HCT116 (cell line): ENCODE measurements around the gene RTN4RL1. TPM values are rescaled to one million over a fixed set of nuclear protein-coding genes. Genes with fewer than 3 reads are reported as not detected.

Experiments used
- ATAC-seq: fragments of 200-7000 bp; cut with Tn5 transposase; 2 replicates; pipeline ENCODE4 v1.9.1; 2020; ENCODE audit warnings: mild to moderate bottlenecking, moderate library complexity
- BruUV-seq: library from RNA; stranded (reverse); fragments of 400-500 nt; replicated peaks from 2 replicates; lab custom pipeline; 2021; lab: Mats Ljungman, UMichigan
- CTCF ChIA-PET: fragments of 300-600 bp; sonication (Branson Sonifier 250); formaldehyde crosslinking; loops from one replicate; lab custom pipeline; 2021; ENCODE audit warnings: antibody characterized with exemption; lab: Charles Lee
- POLR2A ChIA-PET: fragments of 300-600, 350-600 bp; sonication (Branson Sonifier 250); formaldehyde crosslinking; loops from one replicate; lab custom pipeline; 2021; ENCODE audit warnings: antibody characterized with exemption; lab: Charles Lee
- RAD21 ChIA-PET, 2 experiments: fragments of 300-600 bp; sonication (Branson Sonifier 250); formaldehyde crosslinking; loops; one replicate each; lab custom pipeline; 2023; ENCODE audit warnings: low total read pairs in 2 of 2; ENCODE audit not compliant: uncharacterized antibody in 2 of 2, unreplicated experiment in 2 of 2, low non-redundant PET in 1 of 2; lab: Charles Lee
- DNase-seq: peaks from one replicate; pipeline ENCODE4 v3.0.0-alpha.2; 2010; ENCODE audit warnings: low read depth, low spot score
- H2AFZ ChIP-seq: fragments of 200-600 bp; shearing (Covaris generic), sonication (generic); 2 replicates; pipeline ENCODE4 v1.6.1; 2017; ENCODE audit warnings: low read depth, mixed run types, mixed read lengths, antibody characterized with exemption, low read length; ENCODE audit not compliant: poor library complexity, severe bottlenecking
- H3K27ac ChIP-seq: 2 replicates; pipeline ENCODE4 v1.5.1; 2012; ENCODE audit warnings: low read depth, low read length
- H3K27me3 ChIP-seq: fragments of 200-600 bp; sonication (generic); 2 replicates; pipeline ENCODE4 v1.6.1; 2016; ENCODE audit warnings: mixed run types, low read length, mixed read lengths; ENCODE audit not compliant: insufficient read depth
- H3K36me3 ChIP-seq, 2 experiments: fragments of 200-500 bp in 1 of 2; fragments of 200-600 bp in 1 of 2; sonication (Bioruptor generic) in 1 of 2; sonication (generic) in 1 of 2; 2 replicates each; pipeline versions ENCODE4 v1.5.1 to v1.6.1; 2014 to 2016; ENCODE audit warnings: low read length in 2 of 2, inconsistent platforms in 1 of 2, mixed read lengths in 1 of 2, mixed run types in 1 of 2; ENCODE audit not compliant: insufficient read depth in 2 of 2, control insufficient read depth in 1 of 2
- H3K4me1 ChIP-seq, 2 experiments: fragments of 200-600 bp in 1 of 2; sonication (generic) in 1 of 2; 2 replicates each; pipeline versions ENCODE4 v1.5.1 to v1.6.1; 2012 to 2017; ENCODE audit warnings: low read length in 2 of 2, inconsistent platforms in 1 of 2, mild to moderate bottlenecking in 1 of 2, mixed read lengths in 1 of 2, mixed run types in 1 of 2, moderate library complexity in 1 of 2; ENCODE audit not compliant: insufficient read depth in 2 of 2, control insufficient read depth in 1 of 2
- H3K4me2 ChIP-seq: fragments of 200-600 bp; sonication (generic); 2 replicates; pipeline ENCODE4 v1.6.1; 2017; ENCODE audit warnings: mixed run types, low read length, mixed read lengths
- H3K4me3 ChIP-seq, 2 experiments: fragments of 200-600 bp in 1 of 2; sonication (generic) in 1 of 2; replicated peaks in 1 of 2; 2 replicates each; pipeline ENCODE4 v1.5.1; 2011 to 2016; ENCODE audit warnings: low read length in 2 of 2, control low read depth in 1 of 2, low read depth in 1 of 2, mild to moderate bottlenecking in 1 of 2, mixed read lengths in 1 of 2, mixed run types in 1 of 2
- H3K79me2 ChIP-seq: fragments of 200-600 bp; sonication (generic); 2 replicates; pipeline ENCODE4 v1.6.1; 2017; ENCODE audit warnings: mild to moderate bottlenecking, mixed run types, low read length, moderate library complexity, mixed read lengths; ENCODE audit not compliant: insufficient read depth
- H3K9ac ChIP-seq: fragments of 200-600 bp; sonication (generic); 2 replicates; pipeline ENCODE4 v1.6.1; 2016; ENCODE audit warnings: low read length, mixed read lengths
- H3K9me2 ChIP-seq: fragments of 200-600 bp; sonication (generic), shearing (Covaris generic); 2 replicates; pipeline ENCODE4 v1.6.1; 2017; ENCODE audit warnings: mixed run types, mild to moderate bottlenecking, moderate library complexity; ENCODE audit not compliant: insufficient read depth
- H3K9me3 ChIP-seq, 2 experiments: fragments of 200-500 bp in 1 of 2; fragments of 200-600 bp in 1 of 2; sonication (Bioruptor generic) in 1 of 2; sonication (generic) in 1 of 2; 2 replicates each; pipeline ENCODE4 v1.6.1; 2014 to 2017; ENCODE audit warnings: low read length in 2 of 2, mixed read lengths in 2 of 2, inconsistent platforms in 1 of 2, low read depth in 1 of 2, mild to moderate bottlenecking in 1 of 2, mixed run types in 1 of 2, moderate library complexity in 1 of 2; ENCODE audit not compliant: control insufficient read depth in 1 of 2, insufficient read depth in 1 of 2
- H4K20me1 ChIP-seq: fragments of 200-600 bp; sonication (generic), shearing (Covaris generic); 2 replicates; pipeline ENCODE4 v1.6.1; 2017; ENCODE audit warnings: mixed run types, mild to moderate bottlenecking, moderate library complexity; ENCODE audit not compliant: insufficient read depth
- ATF3 ChIP-seq: IDR thresholded peaks from 2 replicates; pipeline ENCODE4 v1.6.1; 2012
- CBX3 ChIP-seq: IDR thresholded peaks from 2 replicates; pipeline ENCODE4 v1.6.1; 2012; ENCODE audit warnings: low read depth
- CTCF ChIP-seq, 3 experiments: fragments of 200-600 bp in 1 of 3; sonication (generic) in 1 of 3; IDR thresholded peaks in 2 of 3; conservative IDR thresholded peaks in 1 of 3; 2 replicates each; pipeline ENCODE4 v1.5.1; 2012 to 2017; ENCODE audit warnings: low read depth in 2 of 3, low read length in 2 of 3, antibody characterized with exemption in 1 of 3, borderline replicate concordance in 1 of 3, control low read depth in 1 of 3, mild to moderate bottlenecking in 1 of 3, mixed read lengths in 1 of 3, mixed run types in 1 of 3, moderate library complexity in 1 of 3; ENCODE audit not compliant: insufficient read depth in 1 of 3
- ELF1 ChIP-seq: IDR thresholded peaks from 2 replicates; pipeline ENCODE4 v1.6.1; 2012; ENCODE audit warnings: low read depth, borderline replicate concordance
- EZH2 ChIP-seq: fragments of 200-600 bp; sonication (generic); IDR thresholded peaks from 2 replicates; pipeline ENCODE4 v1.6.1; 2017; ENCODE audit warnings: antibody characterized with exemption, mixed run types
- EZH2phosphoT487 ChIP-seq: fragments of 200-600 bp; IDR thresholded peaks from 2 replicates; pipeline ENCODE4 v1.6.1; 2018; ENCODE audit warnings: antibody characterized with exemption, borderline replicate concordance
- FOSL1 ChIP-seq: IDR thresholded peaks from 2 replicates; pipeline ENCODE4 v1.6.1; 2012; ENCODE audit warnings: low read depth
- JUND ChIP-seq: IDR thresholded peaks from 2 replicates; pipeline ENCODE4 v1.6.1; 2012
- MAX ChIP-seq: IDR thresholded peaks from 2 replicates; pipeline ENCODE4 v1.6.1; 2012
- POLR2A ChIP-seq: IDR thresholded peaks from 2 replicates; pipeline ENCODE4 v1.7.0; 2011; ENCODE audit warnings: borderline replicate concordance; ENCODE audit not compliant: insufficient read depth, insufficient read length; ENCODE audit errors: extremely low read depth
- POLR2AphosphoS5 ChIP-seq: IDR thresholded peaks from 2 replicates; pipeline ENCODE4 v1.6.1; 2011; ENCODE audit warnings: mild to moderate bottlenecking, low read depth, low read length, moderate library complexity
- SIN3A ChIP-seq: IDR thresholded peaks from 2 replicates; pipeline ENCODE4 v1.6.1; 2012; ENCODE audit warnings: low read depth
- SP1 ChIP-seq: IDR thresholded peaks from 2 replicates; pipeline ENCODE4 v1.6.1; 2012; ENCODE audit warnings: low read depth
- TCF7L2 ChIP-seq: IDR thresholded peaks from 2 replicates; pipeline ENCODE4 v1.7.0; 2011; ENCODE audit warnings: borderline replicate concordance, inconsistent platforms; ENCODE audit not compliant: insufficient read depth, insufficient read length; ENCODE audit errors: extremely low read depth
- YY1 ChIP-seq: IDR thresholded peaks from 2 replicates; pipeline ENCODE4 v1.6.1; 2011; ENCODE audit warnings: low read length, low read depth, moderate library complexity, mild to moderate bottlenecking; ENCODE audit not compliant: insufficient replicate concordance; ENCODE audit errors: extremely low read depth
- ZFX ChIP-seq: fragments of 450-650 bp; IDR thresholded peaks from 2 replicates; pipeline ENCODE4 v1.6.1; 2017
- ZNF274 ChIP-seq: fragments of 200-500 bp; sonication (Bioruptor generic); IDR thresholded peaks from 2 replicates; pipeline ENCODE4 v1.6.1; 2014; ENCODE audit warnings: mild to moderate bottlenecking, low read depth, low read length, inconsistent platforms
- intact Hi-C: fragments of 100-400 bp; cut with micrococcal nuclease; formaldehyde crosslinking; loops from 2 replicates; pipeline ENCODE4 v1.10.0; 2022
- total RNA-seq: library from RNA; stranded (reverse); gene quantifications from one replicate; pipeline ENCODE4 v1.2.1, GENCODE V29; 2021; ENCODE audit not compliant: unreplicated experiment

Gene RTN4RL1
- total RNA-seq, 1 experiment from 2014 or later, result 3.7 TPM

GRCh38 chr17:1989135-1989534 lies 36.0 kb downstream of the RTN4RL1 start:
- BruUV-seq, result no TSS peak
- Histone ChIP-seq H3K4me2 (peak overlapping the region; percentile 36), H3K9me2 (no peaks in the 10 kb centered on the region), H3K9me3 (no peaks in the 10 kb centered on the region), H2AFZ (no peak overlapping the region), H3K9ac (no peak overlapping the region), H3K36me3 (no peaks in the 10 kb centered on the region), H3K79me2 (no peaks in the 10 kb centered on the region), H4K20me1 (no peaks in the 10 kb centered on the region), H3K4me3 (no peak overlapping the region), H3K4me1 (peaks cover 3 to 22% of the 10 kb centered on the region in 2 experiments)
- peak; percentile 12 for DNase-seq
- ChIA-PET CTCF (no interaction called here), RAD21 (no interaction called here), POLR2A (no interaction called here)
- intact Hi-C loops, result no loop called here
- peak; percentile 32; the same call in 1 of the 2 replicates for TF ChIP-seq FOSL1
- TF ChIP-seq YY1, result no peak
- TF ChIP-seq, all 23 proteins: peak for 1
- Histone ChIP-seq H3K27ac (no peak overlapping the region), H3K27me3 (no peaks in the 10 kb centered on the region)
- peak; percentile 65 for ATAC-seq

GRCh38 chr17:1986783-1987451 lies 38.2 kb downstream of the RTN4RL1 start:
- H3K36me3 ChIP-seq, result no peaks in the 10 kb centered on the region
- H3K27me3 ChIP-seq, result no peaks in the 10 kb centered on the region
- no peaks in the 10 kb centered on the region for H3K9me2 ChIP-seq
- BruUV-seq, result no TSS peak
- DNase-seq, result no peak
- TF ChIP-seq ZNF274, result no peak
- no peak for TF ChIP-seq SIN3A
- TF ChIP-seq CBX3, result no peak
- no peak for TF ChIP-seq POLR2A
- no peak for TF ChIP-seq POLR2AphosphoS5
- TF ChIP-seq TCF7L2, result no peak
- TF ChIP-seq ZFX, result no peak
- no peak for TF ChIP-seq MAX
- TF ChIP-seq ELF1, result no peak
- TF ChIP-seq CTCF (IDR thresholded peaks at IDR 0.05 in 2 of 3, conservative IDR thresholded peaks at IDR 0.05 in 1 of 3; ENCODE audit: borderline replicate concordance in 1 of 3, insufficient read depth in 1 of 3, low read depth in 2 of 3, low read length in 2 of 3), result no peak
- no peak for TF ChIP-seq SP1
- TF ChIP-seq ATF3, result no peak
- TF ChIP-seq JUND, result no peak
- no peak for TF ChIP-seq EZH2phosphoT487
- TF ChIP-seq EZH2, result no peak
- H3K4me1 ChIP-seq, result peaks cover 3 to 22% of the 10 kb centered on the region in 2 experiments
- ChIA-PET RAD21 (no interaction called here), CTCF (no interaction called here), POLR2A (no interaction called here)
- intact Hi-C loops, result no loop called here
- no peak for ATAC-seq
- H3K79me2 ChIP-seq, result no peaks in the 10 kb centered on the region
- no peaks in the 10 kb centered on the region for H3K9me3 ChIP-seq
- H4K20me1 ChIP-seq, result no peaks in the 10 kb centered on the region
- no peak overlapping the region for H3K9ac ChIP-seq
- H3K4me3 ChIP-seq, result no peak overlapping the region
- H3K4me2 ChIP-seq, result no peak overlapping the region
- H2AFZ ChIP-seq, result no peak overlapping the region
- no peak overlapping the region for H3K27ac ChIP-seq
